ENCODE data around the gene CD47.

Gene CD47

DNA sequence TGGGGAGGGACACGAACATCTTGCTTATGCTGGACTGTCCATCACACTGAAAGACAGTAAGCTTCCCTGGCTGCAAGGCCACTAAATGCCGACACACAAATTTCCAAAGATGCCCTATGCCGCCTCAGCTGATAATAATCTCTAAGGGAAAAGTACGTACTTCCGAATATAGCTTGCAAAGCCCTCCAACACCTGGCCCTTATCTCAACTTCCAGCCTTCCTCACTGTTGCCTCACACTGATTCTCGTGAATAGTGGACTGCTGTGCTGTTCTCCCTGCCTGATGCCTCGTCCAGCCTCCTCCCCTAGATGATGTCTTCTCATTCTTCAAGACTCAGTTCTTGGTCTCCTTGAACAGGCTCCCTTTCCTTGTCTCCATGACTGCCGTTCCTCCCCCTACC is 72.3 kb downstream of the CD47 start:
- TF ChIP-seq, protein P1, sequence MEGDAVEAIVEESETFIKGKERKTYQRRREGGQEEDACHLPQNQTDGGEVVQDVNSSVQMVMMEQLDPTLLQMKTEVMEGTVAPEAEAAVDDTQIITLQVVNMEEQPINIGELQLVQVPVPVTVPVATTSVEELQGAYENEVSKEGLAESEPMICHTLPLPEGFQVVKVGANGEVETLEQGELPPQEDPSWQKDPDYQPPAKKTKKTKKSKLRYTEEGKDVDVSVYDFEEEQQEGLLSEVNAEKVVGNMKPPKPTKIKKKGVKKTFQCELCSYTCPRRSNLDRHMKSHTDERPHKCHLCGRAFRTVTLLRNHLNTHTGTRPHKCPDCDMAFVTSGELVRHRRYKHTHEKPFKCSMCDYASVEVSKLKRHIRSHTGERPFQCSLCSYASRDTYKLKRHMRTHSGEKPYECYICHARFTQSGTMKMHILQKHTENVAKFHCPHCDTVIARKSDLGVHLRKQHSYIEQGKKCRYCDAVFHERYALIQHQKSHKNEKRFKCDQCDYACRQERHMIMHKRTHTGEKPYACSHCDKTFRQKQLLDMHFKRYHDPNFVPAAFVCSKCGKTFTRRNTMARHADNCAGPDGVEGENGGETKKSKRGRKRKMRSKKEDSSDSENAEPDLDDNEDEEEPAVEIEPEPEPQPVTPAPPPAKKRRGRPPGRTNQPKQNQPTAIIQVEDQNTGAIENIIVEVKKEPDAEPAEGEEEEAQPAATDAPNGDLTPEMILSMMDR (IDR thresholded peaks at IDR 0.05; ENCODE audit: poor library complexity, severe bottlenecking) = no peak
- Histone ChIP-seq H3K4me1 (ENCODE audit: insufficient read depth, poor library complexity, severe bottlenecking) (no peaks in the 10 kb centered on the region), H3K27me3 (ENCODE audit: insufficient read depth, poor library complexity, severe bottlenecking) (no peaks in the 10 kb centered on the region), H3K4me3 (ENCODE audit: severe bottlenecking) (no peak overlapping the region), H3K36me3 (ENCODE audit: low read depth) (no peaks in the 10 kb centered on the region), H3K9me3 (ENCODE audit: severe bottlenecking) (no peaks in the 10 kb centered on the region), H3K27ac (ENCODE audit: poor library complexity, severe bottlenecking) (no peak overlapping the region)
- ATAC-seq (ENCODE audit: low read depth) (no peak), DNase-seq (ENCODE audit: low spot score) (no peak)

DNA sequence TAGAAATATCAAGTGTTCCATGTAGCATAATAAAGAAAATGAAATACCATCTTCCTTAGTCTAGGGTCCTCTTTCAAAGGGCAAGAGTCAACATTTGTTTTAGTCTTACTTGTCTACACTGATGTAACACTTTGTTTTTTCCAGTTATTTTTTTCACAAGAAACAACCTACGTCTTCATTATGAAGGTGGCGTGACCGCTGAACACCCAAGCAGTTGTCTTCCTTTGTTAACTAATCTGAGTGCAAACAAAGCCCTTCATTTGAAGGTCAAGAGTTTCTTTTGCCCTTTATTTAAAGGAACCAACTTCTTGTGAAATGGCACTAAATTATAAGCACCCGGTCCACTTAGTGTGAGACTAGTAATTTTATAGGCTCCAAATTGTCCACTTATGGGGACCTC is 73.2 kb downstream of the CD47 start:
- H3K27ac ChIP-seq (ENCODE audit: poor library complexity, severe bottlenecking) = no peak overlapping the region
- H3K36me3 ChIP-seq (ENCODE audit: low read depth) = no peaks in the 10 kb centered on the region
- TF ChIP-seq, protein P1 (IDR thresholded peaks at IDR 0.05; ENCODE audit: poor library complexity, severe bottlenecking) = no peak
- no peaks in the 10 kb centered on the region for H3K9me3 ChIP-seq (ENCODE audit: severe bottlenecking)
- DNase-seq (ENCODE audit: low spot score) (no peak), ATAC-seq (ENCODE audit: low read depth) (no peak)
- no peaks in the 10 kb centered on the region for H3K4me1 ChIP-seq (ENCODE audit: insufficient read depth, poor library complexity, severe bottlenecking)
- H3K27me3 ChIP-seq (ENCODE audit: insufficient read depth, poor library complexity, severe bottlenecking) = no peaks in the 10 kb centered on the region
- H3K4me3 ChIP-seq (ENCODE audit: severe bottlenecking) = no peak overlapping the region

DNA sequence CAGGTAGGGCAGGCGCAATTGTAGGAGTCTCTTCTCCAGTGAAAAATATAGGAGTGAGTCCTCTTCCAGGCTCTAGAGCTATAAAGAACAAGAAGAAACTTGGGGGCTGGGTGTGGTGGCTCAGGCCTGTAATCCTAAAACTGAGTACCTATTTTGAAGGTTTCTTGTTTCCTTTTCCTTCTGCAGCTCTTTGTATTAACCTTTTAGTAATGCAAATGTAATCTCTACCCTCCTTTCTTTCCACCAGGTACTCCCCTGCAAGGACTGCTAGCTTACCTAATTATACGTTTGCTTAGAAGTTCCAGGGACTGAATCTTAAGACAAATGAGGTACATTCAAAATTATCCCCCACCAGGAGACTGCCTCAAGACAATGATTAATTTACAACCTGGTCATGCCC is 75.9 kb downstream of the CD47 start:
- TF ChIP-seq, protein P1 (IDR thresholded peaks at IDR 0.05; ENCODE audit: poor library complexity, severe bottlenecking) = no peak
- no peak overlapping the region for H3K4me3 ChIP-seq (ENCODE audit: severe bottlenecking)
- no peak overlapping the region for H3K27ac ChIP-seq (ENCODE audit: poor library complexity, severe bottlenecking)
- ATAC-seq (ENCODE audit: low read depth) = no peak
- H3K4me1 ChIP-seq (ENCODE audit: insufficient read depth, poor library complexity, severe bottlenecking) = no peaks in the 10 kb centered on the region
- H3K9me3 ChIP-seq (ENCODE audit: severe bottlenecking) = no peaks in the 10 kb centered on the region
- DNase-seq (ENCODE audit: low spot score) = no peak
- H3K27me3 ChIP-seq (ENCODE audit: insufficient read depth, poor library complexity, severe bottlenecking) = no peaks in the 10 kb centered on the region
- H3K36me3 ChIP-seq (ENCODE audit: low read depth) = no peaks in the 10 kb centered on the region

DNA sequence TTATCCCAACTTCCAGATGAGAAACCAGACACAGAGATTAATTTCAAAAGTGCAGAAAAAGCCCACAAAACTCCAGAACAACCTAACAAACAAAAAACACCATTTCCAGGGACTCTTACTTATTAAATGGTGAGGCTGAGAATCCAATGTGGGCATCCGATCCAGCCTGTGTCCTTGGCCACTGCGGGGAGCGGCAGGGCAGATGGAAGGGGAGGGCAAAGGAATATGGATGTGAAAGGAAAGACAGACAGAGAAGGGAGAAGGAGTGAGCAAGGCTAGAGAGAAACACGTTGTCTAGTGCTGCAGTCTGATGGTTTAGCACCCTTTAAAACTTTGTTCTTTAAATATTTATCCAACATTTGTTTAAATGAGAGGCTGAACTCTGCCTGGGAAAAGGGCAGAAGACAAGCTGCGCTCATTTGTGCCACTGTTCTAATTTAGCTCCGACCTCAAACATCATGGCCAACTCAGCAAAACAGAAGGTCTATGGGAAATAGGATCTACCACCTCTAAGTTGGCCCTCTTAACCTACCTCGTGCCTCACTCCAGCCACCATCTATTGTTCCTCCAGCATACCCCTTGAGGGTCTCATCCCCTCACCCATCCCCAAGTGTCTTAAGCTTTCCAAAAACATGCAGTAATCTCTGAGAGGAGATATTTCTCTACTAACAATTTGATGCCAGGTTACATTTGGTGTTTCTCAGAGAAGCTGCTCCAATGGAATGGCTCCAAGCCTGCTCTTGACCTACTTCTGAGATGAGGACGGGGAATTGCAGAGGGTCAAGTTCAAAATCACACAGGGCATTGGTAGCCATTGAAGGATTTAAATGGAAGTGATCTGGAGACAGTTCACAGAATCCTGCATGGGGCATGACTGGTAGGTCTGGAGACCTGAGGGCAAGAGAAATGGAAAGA is 77.4 kb downstream of the CD47 start:
- TF ChIP-seq, protein P1 (IDR thresholded peaks at IDR 0.05; ENCODE audit: poor library complexity, severe bottlenecking) = no peak
- Histone ChIP-seq H3K4me3 (ENCODE audit: severe bottlenecking) (no peak overlapping the region), H3K27ac (ENCODE audit: poor library complexity, severe bottlenecking) (no peak overlapping the region), H3K27me3 (ENCODE audit: insufficient read depth, poor library complexity, severe bottlenecking) (no peaks in the 10 kb centered on the region), H3K4me1 (ENCODE audit: insufficient read depth, poor library complexity, severe bottlenecking) (no peaks in the 10 kb centered on the region), H3K9me3 (ENCODE audit: severe bottlenecking) (no peaks in the 10 kb centered on the region), H3K36me3 (ENCODE audit: low read depth) (no peaks in the 10 kb centered on the region)
- ATAC-seq (ENCODE audit: low read depth) = no peak
- DNase-seq (ENCODE audit: low spot score) = no peak

DNA sequence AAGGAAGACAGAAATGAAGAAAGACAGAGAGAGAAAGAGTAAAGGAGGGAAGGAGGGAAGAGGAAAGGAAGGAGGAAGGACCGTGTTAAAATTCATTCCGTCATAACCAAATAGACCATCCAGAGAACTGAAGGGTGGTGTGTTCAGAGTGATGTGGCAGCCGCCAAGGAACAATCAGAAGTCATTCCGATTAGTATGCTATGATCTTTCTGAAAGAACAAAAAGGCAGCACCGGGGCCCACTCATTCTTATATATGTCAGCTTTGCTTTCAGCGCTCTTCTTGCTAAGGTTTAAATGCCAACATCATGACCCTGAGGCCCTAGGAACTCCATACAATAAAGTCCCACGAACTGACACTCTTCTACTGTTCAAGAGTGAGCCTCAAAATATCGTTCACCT is 78.5 kb downstream of the CD47 start:
- H3K4me1 ChIP-seq (ENCODE audit: insufficient read depth, poor library complexity, severe bottlenecking) = no peaks in the 10 kb centered on the region

More for the DNA sequence above, 78.5 kb downstream of the CD47 start:
- no peak for DNase-seq (ENCODE audit: low spot score)
- Histone ChIP-seq H3K36me3 (ENCODE audit: low read depth) (no peaks in the 10 kb centered on the region), H3K4me3 (ENCODE audit: severe bottlenecking) (no peak overlapping the region), H3K27ac (ENCODE audit: poor library complexity, severe bottlenecking) (no peak overlapping the region), H3K9me3 (ENCODE audit: severe bottlenecking) (no peaks in the 10 kb centered on the region), H3K27me3 (ENCODE audit: insufficient read depth, poor library complexity, severe bottlenecking) (no peaks in the 10 kb centered on the region)
- TF ChIP-seq, protein P1 (IDR thresholded peaks at IDR 0.05; ENCODE audit: poor library complexity, severe bottlenecking) = no peak
- no peak for ATAC-seq (ENCODE audit: low read depth)
